Measurements from ENCODE around the gene SIGLEC8.
"Not testable (repeated sequence)": the region's sequence is repeated elsewhere in the genome, so short reads cannot be mapped to it uniquely, and the experiment has no call there.

The SIGLEC8 gene

GRCh38 chr19:51447510-51447909, 10.7 kb downstream of the SIGLEC8 start:
- DNase-seq (ENCODE audit: low spot score) = not testable (repeated sequence)

GRCh38 chr19:51441410-51442390, 16.6 kb downstream of the SIGLEC8 start:
- peak; percentile 65 for DNase-seq (ENCODE audit: low spot score)

- DNase-seq (ENCODE audit: low spot score) = peak; percentile 41
Measured at GRCh38 chr19:51440846-51441409, 17.3 kb downstream of the SIGLEC8 start.

- DNase-seq (ENCODE audit: low spot score) = no peak
Measured at GRCh38 chr19:51440052-51440451, 18.2 kb downstream of the SIGLEC8 start.

GRCh38 chr19:51439021-51439465, 19.2 kb downstream of the SIGLEC8 start:
- DNase-seq (ENCODE audit: low spot score) = peak; percentile 25

GRCh38 chr19:51434456-51434855, 23.8 kb downstream of the SIGLEC8 start:
- DNase-seq (ENCODE audit: low spot score) = no peak

GRCh38 chr19:51433043-51433442, 25.2 kb downstream of the SIGLEC8 start:
- DNase-seq (ENCODE audit: low spot score) = no peak

GRCh38 chr19:51431124-51431523, 27.1 kb downstream of the SIGLEC8 start:
- DNase-seq (ENCODE audit: low spot score) = no peak

GRCh38 chr19:51430221-51430620, 28.0 kb downstream of the SIGLEC8 start:
- DNase-seq (ENCODE audit: low spot score) = no peak

GRCh38 chr19:51427201-51427600, 31.1 kb downstream of the SIGLEC8 start:
- no peak for DNase-seq (ENCODE audit: low spot score)

GRCh38 chr19:51422053-51422448, 36.2 kb downstream of the SIGLEC8 start:
- DNase-seq (ENCODE audit: low spot score) = peak; percentile 83

GRCh38 chr19:51421229-51422052, 36.8 kb downstream of the SIGLEC8 start:
- no peak for DNase-seq (ENCODE audit: low spot score)

- DNase-seq (ENCODE audit: low spot score) = not testable (repeated sequence)
Measured at GRCh38 chr19:51420511-51420910, 37.7 kb downstream of the SIGLEC8 start.

GRCh38 chr19:51418707-51419106, 39.5 kb downstream of the SIGLEC8 start:
- DNase-seq (ENCODE audit: low spot score) = no peak

- no peak for DNase-seq (ENCODE audit: low spot score)
Measured at GRCh38 chr19:51417810-51418157, 40.5 kb downstream of the SIGLEC8 start.

GRCh38 chr19:51417107-51417809, 41.0 kb downstream of the SIGLEC8 start, which contains the start of gene SIGLEC10:
SIGLEC10 (minus strand) TSS chr19:51417642; CDS start chr19:51417581, 61 bp downstream.
- DNase-seq (ENCODE audit: low spot score) = peak; percentile 15

GRCh38 chr19:51416422-51416821, 41.8 kb downstream of the SIGLEC8 start:
- not testable (repeated sequence) for DNase-seq (ENCODE audit: low spot score)

- DNase-seq (ENCODE audit: low spot score) = no peak
Measured at GRCh38 chr19:51415187-51415586, 43.1 kb downstream of the SIGLEC8 start.

- DNase-seq (ENCODE audit: low spot score) = no peak
Measured at GRCh38 chr19:51410950-51411748, 47.1 kb downstream of the SIGLEC8 start.

- peak; percentile 75 for DNase-seq (ENCODE audit: low spot score)
Measured at GRCh38 chr19:51407511-51408131, 50.6 kb downstream of the SIGLEC8 start.
